ENCODE measurements around the gene ABHD17A.

- no peak for TF ChIP-seq CTCF (IDR thresholded peaks at IDR 0.05)
- no peak for TF ChIP-seq EZH2 (IDR thresholded peaks at IDR 0.05; ENCODE audit: borderline replicate concordance, insufficient read depth, low read depth, low read length, poor library complexity, severe bottlenecking)
Observed at GRCh38 chr19:1905110-1905862, 20.0 kb upstream of the ABHD17A start, which contains the start of the genes ADAT3 and SCAMP4.

Measured in B cell (primary cell).